SK-N-SH (cell line): ENCODE measurements around the gene UVRAG. TPM values are rescaled to one million over a fixed set of nuclear protein-coding genes. Genes with fewer than 3 reads are reported as not detected.

Source experiments
- CTCF ChIA-PET: fragments of 300-600, 350-600 bp; formaldehyde crosslinking; extraction: SDS; loops from one replicate; lab custom pipeline; 2021; lab: Yijun Ruan, JAX
- POLR2A ChIA-PET: fragments of 350-600 bp; sonication (Branson Sonifier 250); formaldehyde crosslinking; extraction: SDS; loops from one replicate; lab custom pipeline; 2020; ENCODE audit warnings: antibody characterized with exemption, inconsistent platforms; lab: Yijun Ruan, JAX
- DNase-seq: peaks from one replicate; pipeline ENCODE4 v3.0.0; 2012
- H2AFZ ChIP-seq: fragments of 200-600 bp; sonication (generic); 2 replicates; pipeline ENCODE4 v1.8.1; 2016; ENCODE audit warnings: antibody characterized with exemption, mild to moderate bottlenecking, low read depth
- H3F3A ChIP-seq: fragments of 200-600 bp; sonication (generic); replicated peaks from 2 replicates; pipeline ENCODE3; 2016; ENCODE audit warnings: antibody characterized with exemption, mild to moderate bottlenecking; ENCODE audit not compliant: insufficient read depth
- H3K27ac ChIP-seq, 2 experiments: fragments of 200-500 bp in 1 of 2; fragments of 200-600 bp in 1 of 2; sonication (Bioruptor generic) in 1 of 2; sonication (generic), shearing (Covaris generic) in 1 of 2; 2 replicates each; pipeline versions ENCODE4 v1.5.1 to v1.6.1; 2014 to 2016; ENCODE audit warnings: low read depth in 2 of 2, inconsistent platforms in 1 of 2, low read length in 1 of 2, mild to moderate bottlenecking in 1 of 2, mixed read lengths in 1 of 2
- H3K27me3 ChIP-seq: fragments of 200-600 bp; sonication (generic), shearing (Covaris generic); 2 replicates; pipeline ENCODE4 v1.6.1; 2016; ENCODE audit warnings: mixed run types; ENCODE audit not compliant: insufficient read depth
- H3K36me3 ChIP-seq, 2 experiments: fragments of 200-500 bp in 1 of 2; fragments of 200-600 bp in 1 of 2; sonication (Bioruptor generic) in 1 of 2; sonication (generic) in 1 of 2; replicated peaks in 1 of 2; 2 replicates each; pipeline versions ENCODE3 to v1.5.1; 2014 to 2016; ENCODE audit warnings: low read length in 1 of 2, mild to moderate bottlenecking in 1 of 2; ENCODE audit not compliant: insufficient read depth in 2 of 2, control insufficient read depth in 1 of 2
- H3K4me1 ChIP-seq, 2 experiments: fragments of 200-500 bp in 1 of 2; fragments of 200-600 bp in 1 of 2; sonication (Bioruptor generic) in 1 of 2; sonication (generic), shearing (Covaris generic) in 1 of 2; 2 replicates each; pipeline versions ENCODE4 v1.5.1 to v1.6.1; 2014 to 2016; ENCODE audit warnings: low read depth in 1 of 2, low read length in 1 of 2, mixed run types in 1 of 2; ENCODE audit not compliant: insufficient read depth in 2 of 2, control insufficient read depth in 1 of 2
- H3K4me2 ChIP-seq: fragments of 200-600 bp; sonication (generic), shearing (Covaris generic); 2 replicates; pipeline ENCODE4 v1.6.1; 2017; ENCODE audit warnings: mixed run types
- H3K4me3 ChIP-seq, 2 experiments: fragments of 200-500 bp in 1 of 2; fragments of 200-600 bp in 1 of 2; sonication (Bioruptor generic) in 1 of 2; sonication (generic), shearing (Covaris generic) in 1 of 2; 2 replicates each; pipeline versions ENCODE4 v1.5.1 to v1.8.1; 2014 to 2016; ENCODE audit warnings: low read depth in 2 of 2, inconsistent platforms in 1 of 2, low read length in 1 of 2, mild to moderate bottlenecking in 1 of 2, mixed read lengths in 1 of 2, moderate library complexity in 1 of 2
- H3K79me2 ChIP-seq: fragments of 200-600 bp; sonication (generic); 2 replicates; pipeline ENCODE4 v1.8.1; 2017; ENCODE audit warnings: mild to moderate bottlenecking; ENCODE audit not compliant: insufficient read depth
- H3K9ac ChIP-seq: fragments of 200-600 bp; sonication (generic); 2 replicates; pipeline ENCODE4 v1.6.1; 2017; ENCODE audit warnings: mixed run types
- H3K9me2 ChIP-seq: fragments of 200-600 bp; sonication (generic); 2 replicates; pipeline ENCODE4 v1.6.1; 2017; ENCODE audit warnings: mixed run types
- H3K9me3 ChIP-seq: fragments of 200-600 bp; sonication (generic); 2 replicates; pipeline ENCODE4 v1.6.1; 2017; ENCODE audit warnings: mixed run types, mild to moderate bottlenecking, moderate library complexity
- H4K20me1 ChIP-seq: fragments of 200-600 bp; sonication (generic); 2 replicates; pipeline ENCODE4 v1.6.1; 2017; ENCODE audit warnings: mild to moderate bottlenecking, mixed run types; ENCODE audit not compliant: insufficient read depth
- CHD2 ChIP-seq: fragments of 150-350 bp; IDR thresholded peaks from 2 replicates; pipeline ENCODE4 v1.6.1; 2018; ENCODE audit warnings: low read length; ENCODE audit not compliant: partially characterized antibody
- ELF1 ChIP-seq: IDR thresholded peaks from 2 replicates; pipeline ENCODE4 v1.4.0; 2012
- EZH2phosphoT487 ChIP-seq: fragments of 200-600 bp; sonication (generic); IDR thresholded peaks from 2 replicates; pipeline ENCODE4 v1.6.1; 2017; ENCODE audit warnings: low read depth, mixed run types, mild to moderate bottlenecking, antibody characterized with exemption, moderate library complexity, borderline replicate concordance
- FOSL2 ChIP-seq: IDR thresholded peaks from 2 replicates; pipeline ENCODE4 v1.4.0; 2012; ENCODE audit warnings: low read depth, mild to moderate bottlenecking, moderate library complexity, borderline replicate concordance
- FOXJ3 ChIP-seq: sonication (generic); formaldehyde crosslinking; IDR thresholded peaks from 2 replicates; pipeline ENCODE4 v1.5.1; 2020; ENCODE audit warnings: mild to moderate bottlenecking, missing genetic modification reagents
- FOXM1 ChIP-seq: IDR thresholded peaks from 2 replicates; pipeline ENCODE4 v1.4.0; 2012; ENCODE audit warnings: low read depth, mild to moderate bottlenecking
- JUND ChIP-seq: IDR thresholded peaks from 2 replicates; pipeline ENCODE4 v1.4.0; 2012
- MXI1 ChIP-seq: IDR thresholded peaks from 2 replicates; pipeline ENCODE4 v1.6.1; 2012; ENCODE audit warnings: mild to moderate bottlenecking, low read depth, low read length, improper control_type of control experiment
- POLR2AphosphoS5 ChIP-seq: IDR thresholded peaks from 2 replicates; pipeline ENCODE4 v1.6.1; 2012; ENCODE audit warnings: low read depth, low read length
- RAD21 ChIP-seq: IDR thresholded peaks from 2 replicates; pipeline ENCODE4 v1.6.1; 2012; ENCODE audit warnings: mild to moderate bottlenecking, low read length
- RCOR1 ChIP-seq: fragments of 150-350 bp; IDR thresholded peaks from 2 replicates; pipeline ENCODE4 v1.6.1; 2017; ENCODE audit warnings: antibody characterized with exemption, low read length
- TCF12 ChIP-seq: IDR thresholded peaks from 2 replicates; pipeline ENCODE4 v1.4.0; 2012
- WGBS: methylation state at CpG from one replicate; pipeline ENCODE4 v1.1.6; 2017; ENCODE audit warnings: low lambda C conversion rate; 5-methylcytosine and 5-hydroxymethylcytosine counted together
- polyA plus RNA-seq, 3 experiments: library from polyadenylated mRNA; depleted of rRNA; stranded (reverse); fragments of >200 nt; gene quantifications; 2 replicates each; pipeline ENCODE4 v1.2.3, GENCODE V29; 2012
- TF ChIP-seq, protein P1 (sequence below): IDR thresholded peaks from 2 replicates; pipeline ENCODE4 v1.4.0; 2012; ENCODE audit warnings: low read depth
- TF ChIP-seq, protein P2 (sequence below): IDR thresholded peaks from 2 replicates; pipeline ENCODE4 v1.6.1; 2012; ENCODE audit warnings: mild to moderate bottlenecking, low read depth, low read length, moderate library complexity
- TF ChIP-seq, protein P3 (sequence below): fragments of 150-350 bp; IDR thresholded peaks from 2 replicates; pipeline ENCODE4 v1.6.1; 2017; ENCODE audit warnings: antibody characterized with exemption, low read length, low read depth, borderline replicate concordance
- TF ChIP-seq, protein P4 (sequence below): fragments of 200-600 bp; sonication (generic); IDR thresholded peaks from 2 replicates; pipeline ENCODE4 v1.6.1; 2017; ENCODE audit warnings: antibody characterized with exemption, mild to moderate bottlenecking, moderate library complexity
- TF ChIP-seq, protein P5 (sequence below): IDR thresholded peaks from 2 replicates; pipeline ENCODE4; 2012

UVRAG gene
- polyA plus RNA-seq, 1 of the 3 experiments (the other 2 are of a cell fraction): 5.8 TPM

DNA sequence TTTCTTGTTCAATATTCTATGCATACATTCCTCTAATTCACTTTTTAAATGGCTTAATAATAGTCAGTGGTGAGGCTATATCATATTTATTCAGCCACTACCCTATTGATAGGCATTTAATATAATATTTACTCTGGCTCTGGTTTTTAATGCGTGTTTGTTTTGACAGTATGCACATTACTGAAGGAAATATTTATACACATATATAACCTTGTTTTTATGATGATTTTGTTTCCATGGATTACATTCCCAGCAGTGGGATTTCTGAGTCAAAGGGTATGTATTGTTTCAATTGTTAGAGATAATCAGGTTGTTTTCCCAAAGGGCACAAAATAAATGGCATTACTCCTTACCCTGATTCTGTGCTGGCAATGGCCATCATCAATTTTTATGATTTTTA is 105.8 kb downstream of the UVRAG start:
- TF ChIP-seq ELF1 (no peak), TCF12 (no peak), POLR2AphosphoS5 (no peak), JUND (no peak), RCOR1 (no peak)
- TF ChIP-seq, protein P1, sequence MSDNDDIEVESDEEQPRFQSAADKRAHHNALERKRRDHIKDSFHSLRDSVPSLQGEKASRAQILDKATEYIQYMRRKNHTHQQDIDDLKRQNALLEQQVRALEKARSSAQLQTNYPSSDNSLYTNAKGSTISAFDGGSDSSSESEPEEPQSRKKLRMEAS: no peak
- TF ChIP-seq, protein P2, sequence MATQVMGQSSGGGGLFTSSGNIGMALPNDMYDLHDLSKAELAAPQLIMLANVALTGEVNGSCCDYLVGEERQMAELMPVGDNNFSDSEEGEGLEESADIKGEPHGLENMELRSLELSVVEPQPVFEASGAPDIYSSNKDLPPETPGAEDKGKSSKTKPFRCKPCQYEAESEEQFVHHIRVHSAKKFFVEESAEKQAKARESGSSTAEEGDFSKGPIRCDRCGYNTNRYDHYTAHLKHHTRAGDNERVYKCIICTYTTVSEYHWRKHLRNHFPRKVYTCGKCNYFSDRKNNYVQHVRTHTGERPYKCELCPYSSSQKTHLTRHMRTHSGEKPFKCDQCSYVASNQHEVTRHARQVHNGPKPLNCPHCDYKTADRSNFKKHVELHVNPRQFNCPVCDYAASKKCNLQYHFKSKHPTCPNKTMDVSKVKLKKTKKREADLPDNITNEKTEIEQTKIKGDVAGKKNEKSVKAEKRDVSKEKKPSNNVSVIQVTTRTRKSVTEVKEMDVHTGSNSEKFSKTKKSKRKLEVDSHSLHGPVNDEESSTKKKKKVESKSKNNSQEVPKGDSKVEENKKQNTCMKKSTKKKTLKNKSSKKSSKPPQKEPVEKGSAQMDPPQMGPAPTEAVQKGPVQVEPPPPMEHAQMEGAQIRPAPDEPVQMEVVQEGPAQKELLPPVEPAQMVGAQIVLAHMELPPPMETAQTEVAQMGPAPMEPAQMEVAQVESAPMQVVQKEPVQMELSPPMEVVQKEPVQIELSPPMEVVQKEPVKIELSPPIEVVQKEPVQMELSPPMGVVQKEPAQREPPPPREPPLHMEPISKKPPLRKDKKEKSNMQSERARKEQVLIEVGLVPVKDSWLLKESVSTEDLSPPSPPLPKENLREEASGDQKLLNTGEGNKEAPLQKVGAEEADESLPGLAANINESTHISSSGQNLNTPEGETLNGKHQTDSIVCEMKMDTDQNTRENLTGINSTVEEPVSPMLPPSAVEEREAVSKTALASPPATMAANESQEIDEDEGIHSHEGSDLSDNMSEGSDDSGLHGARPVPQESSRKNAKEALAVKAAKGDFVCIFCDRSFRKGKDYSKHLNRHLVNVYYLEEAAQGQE: no peak
- TF ChIP-seq, all 33 proteins: peak for 0
- H3K27me3 ChIP-seq: no peaks in the 10 kb centered on the region
- H3K4me1 ChIP-seq: peaks cover 2 to 13% of the 10 kb centered on the region in 2 experiments; a peak in 3 of 4 replicates
- peaks cover 0 to 3% of the 10 kb centered on the region in 2 experiments for H3K36me3 ChIP-seq
- WGBS: 97% methylated on average over 1 of the region's 1 CpG
- no peaks in the 10 kb centered on the region for H4K20me1 ChIP-seq
- no peaks in the 10 kb centered on the region for H3K79me2 ChIP-seq
- no peak for DNase-seq
- no peaks in the 10 kb centered on the region for H3K9me2 ChIP-seq
- H3F3A ChIP-seq: no peaks in the 10 kb centered on the region
- POLR2A ChIA-PET: no interaction called here
- no peak overlapping the region for H2AFZ ChIP-seq
- H3K9me3 ChIP-seq: no peaks in the 10 kb centered on the region
- no peak overlapping the region for H3K4me2 ChIP-seq
- CTCF ChIA-PET: no interaction called here
- no peak overlapping the region for H3K27ac ChIP-seq
- H3K4me3 ChIP-seq: no peak overlapping the region
- no peak overlapping the region for H3K9ac ChIP-seq

DNA sequence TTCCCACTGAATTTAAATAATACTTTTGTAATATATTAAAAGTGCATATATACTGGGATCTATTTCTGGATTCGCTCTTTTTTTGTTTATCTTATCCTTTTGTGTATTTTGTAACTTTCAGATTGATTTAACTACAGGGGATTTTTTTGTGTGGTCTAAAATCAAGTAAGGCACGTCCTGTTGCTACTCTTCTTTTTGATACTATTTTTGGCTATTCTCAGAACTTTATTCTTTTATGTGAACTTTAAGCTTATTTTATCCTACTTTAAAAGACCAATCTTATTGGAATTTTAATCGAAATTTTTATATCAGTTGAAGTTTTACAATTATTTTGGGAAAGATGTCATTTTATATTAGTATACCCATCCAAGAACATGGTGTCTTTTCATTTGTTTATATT is 106.8 kb downstream of the UVRAG start:
- no peaks in the 10 kb centered on the region for H3K27me3 ChIP-seq
- no peaks in the 10 kb centered on the region for H3K9me3 ChIP-seq
- no peak overlapping the region for H3K4me2 ChIP-seq
- H3K4me3 ChIP-seq: no peak overlapping the region
- H3K9ac ChIP-seq: no peak overlapping the region
- H4K20me1 ChIP-seq: no peaks in the 10 kb centered on the region
- no peak overlapping the region for H3K27ac ChIP-seq
- H3K79me2 ChIP-seq: peaks cover 2% of the 10 kb centered on the region; the same call in 1 of the 2 replicates
- no peaks in the 10 kb centered on the region for H3F3A ChIP-seq
- no peak for DNase-seq
- peaks cover 2 to 16% of the 10 kb centered on the region in 2 experiments; a peak in 3 of 4 replicates for H3K4me1 ChIP-seq
- 79% methylated on average over 3 of the region's 3 CpGs for WGBS
- ChIA-PET POLR2A (no interaction called here), CTCF (interaction anchor here (1.2 to 1.3 kb wide), 2 partner anchors 25 to 286 kb away, joined by 3 to 4 read pairs; no protein-coding TSS in a partner anchor)
- peaks cover 0 to 3% of the 10 kb centered on the region in 2 experiments for H3K36me3 ChIP-seq
- H2AFZ ChIP-seq: no peak overlapping the region
- H3K9me2 ChIP-seq: no peaks in the 10 kb centered on the region
- TF ChIP-seq, protein P3, sequence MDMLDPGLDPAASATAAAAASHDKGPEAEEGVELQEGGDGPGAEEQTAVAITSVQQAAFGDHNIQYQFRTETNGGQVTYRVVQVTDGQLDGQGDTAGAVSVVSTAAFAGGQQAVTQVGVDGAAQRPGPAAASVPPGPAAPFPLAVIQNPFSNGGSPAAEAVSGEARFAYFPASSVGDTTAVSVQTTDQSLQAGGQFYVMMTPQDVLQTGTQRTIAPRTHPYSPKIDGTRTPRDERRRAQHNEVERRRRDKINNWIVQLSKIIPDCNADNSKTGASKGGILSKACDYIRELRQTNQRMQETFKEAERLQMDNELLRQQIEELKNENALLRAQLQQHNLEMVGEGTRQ: no peak
- no peak for TF ChIP-seq EZH2phosphoT487
- TF ChIP-seq MXI1: no peak
- TF ChIP-seq, protein P4, sequence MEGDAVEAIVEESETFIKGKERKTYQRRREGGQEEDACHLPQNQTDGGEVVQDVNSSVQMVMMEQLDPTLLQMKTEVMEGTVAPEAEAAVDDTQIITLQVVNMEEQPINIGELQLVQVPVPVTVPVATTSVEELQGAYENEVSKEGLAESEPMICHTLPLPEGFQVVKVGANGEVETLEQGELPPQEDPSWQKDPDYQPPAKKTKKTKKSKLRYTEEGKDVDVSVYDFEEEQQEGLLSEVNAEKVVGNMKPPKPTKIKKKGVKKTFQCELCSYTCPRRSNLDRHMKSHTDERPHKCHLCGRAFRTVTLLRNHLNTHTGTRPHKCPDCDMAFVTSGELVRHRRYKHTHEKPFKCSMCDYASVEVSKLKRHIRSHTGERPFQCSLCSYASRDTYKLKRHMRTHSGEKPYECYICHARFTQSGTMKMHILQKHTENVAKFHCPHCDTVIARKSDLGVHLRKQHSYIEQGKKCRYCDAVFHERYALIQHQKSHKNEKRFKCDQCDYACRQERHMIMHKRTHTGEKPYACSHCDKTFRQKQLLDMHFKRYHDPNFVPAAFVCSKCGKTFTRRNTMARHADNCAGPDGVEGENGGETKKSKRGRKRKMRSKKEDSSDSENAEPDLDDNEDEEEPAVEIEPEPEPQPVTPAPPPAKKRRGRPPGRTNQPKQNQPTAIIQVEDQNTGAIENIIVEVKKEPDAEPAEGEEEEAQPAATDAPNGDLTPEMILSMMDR: no peak
- TF ChIP-seq FOXJ3 (CRISPR knock-in tag): no peak
- no peak for TF ChIP-seq RAD21
- TF ChIP-seq CHD2: no peak
- no peak for TF ChIP-seq JUND
- TF ChIP-seq FOSL2: no peak
- TF ChIP-seq, protein P1: no peak
- TF ChIP-seq, protein P5, sequence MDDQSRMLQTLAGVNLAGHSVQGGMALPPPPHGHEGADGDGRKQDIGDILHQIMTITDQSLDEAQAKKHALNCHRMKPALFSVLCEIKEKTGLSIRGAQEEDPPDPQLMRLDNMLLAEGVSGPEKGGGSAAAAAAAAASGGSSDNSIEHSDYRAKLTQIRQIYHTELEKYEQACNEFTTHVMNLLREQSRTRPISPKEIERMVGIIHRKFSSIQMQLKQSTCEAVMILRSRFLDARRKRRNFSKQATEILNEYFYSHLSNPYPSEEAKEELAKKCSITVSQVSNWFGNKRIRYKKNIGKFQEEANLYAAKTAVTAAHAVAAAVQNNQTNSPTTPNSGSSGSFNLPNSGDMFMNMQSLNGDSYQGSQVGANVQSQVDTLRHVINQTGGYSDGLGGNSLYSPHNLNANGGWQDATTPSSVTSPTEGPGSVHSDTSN: no peak
- no peak for TF ChIP-seq FOXM1
